ENCODE results near the gene LILRA5. TPM values are rescaled to one million over a fixed set of nuclear protein-coding genes. Genes with fewer than 3 reads are reported as not detected.

LILRA5 gene
- total and polyA plus RNA-seq, 2 of the 8 experiments (the other 6 are each of a cell fraction or from before 2014, with no cell fraction given): not detected

GRCh38 chr19:54325631-54326030, 12.7 kb upstream of the LILRA5 start:
- Histone ChIP-seq H4K8ac (ENCODE audit: extremely low read depth, insufficient read depth, low read length) (peak overlapping the region; percentile 73; the same call in 1 of the 2 replicates), H2BK120ac (replicated peaks; ENCODE audit: low read depth, low read length) (peak overlapping the region; percentile 75), H4K5ac (ENCODE audit: insufficient read length, low read depth, low read length) (no peak overlapping the region), H3K79me2 (ENCODE audit: control insufficient read depth in 1 of 2, insufficient read depth in 2 of 2, low read length in 2 of 2) (no peaks in the 10 kb centered on the region), H3K23ac (ENCODE audit: insufficient read length) (no peak overlapping the region), H3K4me1 (replicated peaks in 1 of 4; ENCODE audit: control insufficient read depth in 3 of 4, insufficient read depth in 4 of 4, low read length in 3 of 4) (peaks cover 0 to 7% (median 5%) of the 10 kb centered on the region in 4 experiments; a peak in 6 of 7 replicates), H3K23me2 (ENCODE audit: low read depth, low read length) (peaks cover 2% of the 10 kb centered on the region), H3K4me3 (ENCODE audit: extremely low read depth in 1 of 4, insufficient read depth in 2 of 4, low read depth in 3 of 4, low read length in 4 of 4) (no peak overlapping the region), H2BK5ac (ENCODE audit: low read depth, low read length) (peak overlapping the region; percentile 81; the same call in 1 of the 2 replicates), H3K27ac (ENCODE audit: low read depth, low read length) (no peak overlapping the region), H4K91ac (replicated peaks; ENCODE audit: insufficient read length, low read length) (peak overlapping the region; percentile 88), H3K27me3 (replicated peaks in 1 of 4; ENCODE audit: control insufficient read depth in 3 of 4, extremely low read depth in 1 of 4, insufficient read depth in 3 of 4, low read length in 3 of 4) (peaks cover 0 to 2% (median 0%) of the 10 kb centered on the region in 4 experiments; a peak in 1 of 7 replicates), H2AFZ (ENCODE audit: low read length) (no peak overlapping the region), H2BK12ac (ENCODE audit: low read depth, low read length) (peak overlapping the region; percentile 52; the same call in 1 of the 2 replicates), H3K18ac (ENCODE audit: extremely low read depth, low read length) (peak overlapping the region; percentile 75), H3K9me3 (ENCODE audit: insufficient read depth in 2 of 2, low read depth in 1 of 2, low read length in 1 of 2) (peaks cover 7 to 8% of the 10 kb centered on the region in 2 experiments; a peak in 2 of 4 replicates), H2BK15ac (ENCODE audit: low read length) (peak overlapping the region; percentile 14; the same call in 1 of the 2 replicates), H2BK20ac (ENCODE audit: low read length) (peak overlapping the region; percentile 90), H3K36me3 (ENCODE audit: control insufficient read depth in 2 of 4, insufficient read depth in 4 of 4, low read length in 3 of 4) (no peaks in the 10 kb centered on the region), H3K56ac (replicated peaks; ENCODE audit: insufficient read length, low read depth, low read length) (no peak overlapping the region), H4K20me1 (replicated peaks in 1 of 2; ENCODE audit: control insufficient read depth in 1 of 2, insufficient read depth in 2 of 2, low read length in 2 of 2) (no peaks in the 10 kb centered on the region), H3K4ac (replicated peaks; ENCODE audit: insufficient read length, low read depth, low read length) (peak overlapping the region; percentile 54), H3K14ac (ENCODE audit: insufficient read length) (no peak overlapping the region), H3K9ac (replicated peaks in 1 of 4; ENCODE audit: extremely low read depth in 1 of 4, low read depth in 3 of 4, low read length in 3 of 4) (no peak overlapping the region; a peak in 1 of 7 replicates), H3K4me2 (ENCODE audit: insufficient read depth in 1 of 2, low read depth in 2 of 2, low read length in 2 of 2) (peak overlapping the region in 1 of 2 experiments; percentile 9; a peak in 1 of 4 replicates), H3K79me1 (ENCODE audit: low read depth, low read length) (no peaks in the 10 kb centered on the region), H2AK5ac (ENCODE audit: low read depth, low read length) (peak overlapping the region; percentile 79; the same call in 1 of the 2 replicates)
- no peak for TF ChIP-seq BRCA1 (IDR thresholded peaks at IDR 0.05; ENCODE audit: low read depth, low read length)
- no peak for TF ChIP-seq POLR2A (IDR thresholded peaks at IDR 0.05; ENCODE audit: control extremely low read depth in 1 of 2, low read depth in 2 of 2, low read length in 2 of 2)
- no peak for TF ChIP-seq ATF3 (IDR thresholded peaks at IDR 0.05; ENCODE audit: insufficient read depth, low read depth, low read length)
- TF ChIP-seq CHD2 (IDR thresholded peaks at IDR 0.05; ENCODE audit: low read length): no peak
- no peak for TF ChIP-seq SAP30 (IDR thresholded peaks at IDR 0.05; ENCODE audit: insufficient read depth, insufficient replicate concordance, low read length)
- TF ChIP-seq FOSL1 (IDR thresholded peaks at IDR 0.05; ENCODE audit: insufficient read depth, low read depth, low read length): no peak
- no peak for TF ChIP-seq EGR1 (IDR thresholded peaks at IDR 0.05; ENCODE audit: borderline replicate concordance, low read depth, low read length)
- FAIRE-seq: no peak
- POLR2A ChIA-PET (ENCODE audit: partially characterized antibody): interaction anchor here (1.0 to 1.1 kb wide), 3 partner anchors 9 to 120 kb away, joined by 3 to 4 read pairs (median 3); no protein-coding TSS in a partner anchor
- 78% methylated on average over 5 of the region's 5 CpGs; no CpG with 5 or more reads in 1 of the 2 experiments for WGBS, 2 experiments (ENCODE audit: extremely low coverage in 1 of 2, insufficient coverage in 1 of 2, insufficient read length in 1 of 2, insufficient replicate concordance in 2 of 2, low coverage in 1 of 2, low lambda C conversion rate in 2 of 2, missing lambda C conversion rate in 1 of 2)
- CTCF ChIA-PET (ENCODE audit: partially characterized antibody): interaction anchor here (0.6 to 5.3 kb wide), 7 partner anchors 8 to 98 kb away, joined by 3 to 56 read pairs (median 9); no protein-coding TSS in a partner anchor
- DNase-seq (ENCODE audit: low read depth in 1 of 2, low spot score in 2 of 2): no peak

All from H1 (cell line).